SU-DHL-6 (cell line): ENCODE results near the gene ANKHD1.
"Not testable (repeated sequence)": the region's sequence is repeated elsewhere in the genome, so short reads cannot be mapped to it uniquely, and the experiment has no call there.

ENCODE experiments used
- CTCF ChIP-seq: fragments of 200-600 bp; sonication (generic); IDR thresholded peaks from one replicate; pipeline ENCODE4 v1.5.1; 2017; ENCODE audit warnings: antibody characterized with exemption, mild to moderate bottlenecking, low read length, moderate library complexity; ENCODE audit not compliant: insufficient read depth, poor library complexity, severe bottlenecking
- EZH2phosphoT487 ChIP-seq: fragments of 200-600 bp; sonication (generic), shearing (Covaris generic); conservative IDR thresholded peaks from 2 replicates; pipeline ENCODE4 v1.6.1; 2018; ENCODE audit warnings: mild to moderate bottlenecking, antibody characterized with exemption, low read length, moderate library complexity, mixed read lengths

- not testable (repeated sequence) for TF ChIP-seq CTCF, EZH2phosphoT487
These were observed 55.7 kb downstream of the ANKHD1 start for GRCh38 chr5:140457368-140457767.
